ENCODE results near the gene KRT75.

DNA sequence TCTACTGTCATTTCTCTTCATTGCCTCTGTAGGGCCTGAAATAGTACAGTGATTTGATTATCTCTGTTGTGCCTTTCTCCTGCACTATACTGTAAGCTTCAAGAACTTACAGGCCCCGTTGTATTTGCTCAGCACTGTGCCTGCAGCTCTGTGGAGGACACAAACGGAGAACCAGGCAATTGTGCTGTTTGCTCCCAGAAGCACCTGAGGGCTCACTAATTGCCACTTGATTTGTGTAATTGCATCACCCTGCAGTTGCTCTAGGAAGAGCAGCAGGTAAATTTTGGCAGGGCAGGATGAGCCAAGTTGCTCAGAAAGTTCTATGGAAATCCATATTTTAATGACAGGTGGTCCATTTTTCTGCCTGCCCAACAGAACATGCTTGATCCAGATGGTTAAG lies 16.4 kb downstream of the KRT75 start:
- TF ChIP-seq EZH2 (IDR thresholded peaks at IDR 0.05; ENCODE audit: insufficient read depth, poor library complexity, severe bottlenecking) (no peak), EZH2phosphoT487 (IDR thresholded peaks at IDR 0.05; ENCODE audit: insufficient read depth, low read depth) (no peak)

Data from GM23248 (cell line).